GM19240 (cell line): ENCODE measurements around the gene ASPA.

Experiments used
- DNase-seq: peaks from one replicate; pipeline ENCODE4 v3.0.0; 2011; ENCODE audit warnings: low spot score; ENCODE audit not compliant: insufficient read length

The ASPA gene

GRCh38 chr17:3533752-3534151, 58.0 kb downstream of the ASPA start:
- DNase-seq = no peak

DNA sequence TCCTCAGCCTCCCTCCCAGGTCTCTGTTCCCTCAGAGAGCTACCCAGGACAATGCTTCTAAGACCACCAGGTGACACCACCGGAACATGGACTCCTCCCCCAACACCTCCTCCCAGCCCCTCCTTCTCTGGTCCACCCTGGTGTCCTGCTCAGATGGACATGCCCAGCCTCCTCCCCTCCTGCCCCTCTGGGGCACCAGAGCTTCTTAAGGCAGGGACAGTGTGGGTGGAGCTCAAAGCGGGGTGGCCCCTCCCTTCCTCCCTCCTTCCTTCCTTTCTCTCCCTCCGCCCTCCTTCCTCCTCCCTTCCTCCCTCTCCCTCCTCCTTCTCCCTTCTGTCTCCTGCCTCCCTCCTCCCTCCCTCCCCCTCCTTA, 59.1 kb downstream of the ASPA start:
- DNase-seq = peak; percentile 29

- DNase-seq = peak; percentile 80
These were observed 59.6 kb downstream of the ASPA start for GRCh38 chr17:3535253-3535995.

- DNase-seq = no peak
These were observed 60.9 kb downstream of the ASPA start for GRCh38 chr17:3536716-3537115.

DNA sequence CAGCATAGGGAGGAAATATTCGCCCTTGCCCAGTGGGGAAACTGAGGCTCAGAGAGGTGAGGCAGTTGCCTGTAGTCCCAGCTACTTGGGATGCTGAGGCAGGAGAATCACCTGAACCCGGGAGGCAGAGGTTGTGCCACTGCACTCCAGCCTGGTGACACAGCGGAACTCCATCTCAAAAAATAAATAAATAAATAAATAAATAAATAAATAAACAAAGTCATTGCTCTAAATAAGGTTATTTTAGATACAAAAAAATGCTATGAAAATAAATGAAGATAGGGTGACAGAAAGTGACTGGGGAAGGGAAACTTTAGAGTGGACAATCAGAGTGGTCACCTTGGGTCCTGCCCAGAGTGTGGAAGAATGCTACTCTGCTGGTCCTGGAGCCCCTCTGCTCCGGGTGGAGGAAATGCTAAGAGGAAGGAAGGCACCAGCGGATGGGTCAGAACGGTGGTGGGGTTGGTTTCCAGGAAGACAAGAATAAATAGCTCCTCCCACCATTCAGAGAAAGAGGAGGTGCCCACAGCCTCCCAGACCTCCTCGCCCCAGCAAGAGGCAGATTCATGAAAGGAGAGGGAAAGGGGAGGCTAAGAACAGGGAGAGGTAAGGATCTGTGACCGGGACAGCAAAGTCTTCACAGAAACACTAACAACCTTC, 64.2 kb downstream of the ASPA start:
- DNase-seq = no peak

DNA sequence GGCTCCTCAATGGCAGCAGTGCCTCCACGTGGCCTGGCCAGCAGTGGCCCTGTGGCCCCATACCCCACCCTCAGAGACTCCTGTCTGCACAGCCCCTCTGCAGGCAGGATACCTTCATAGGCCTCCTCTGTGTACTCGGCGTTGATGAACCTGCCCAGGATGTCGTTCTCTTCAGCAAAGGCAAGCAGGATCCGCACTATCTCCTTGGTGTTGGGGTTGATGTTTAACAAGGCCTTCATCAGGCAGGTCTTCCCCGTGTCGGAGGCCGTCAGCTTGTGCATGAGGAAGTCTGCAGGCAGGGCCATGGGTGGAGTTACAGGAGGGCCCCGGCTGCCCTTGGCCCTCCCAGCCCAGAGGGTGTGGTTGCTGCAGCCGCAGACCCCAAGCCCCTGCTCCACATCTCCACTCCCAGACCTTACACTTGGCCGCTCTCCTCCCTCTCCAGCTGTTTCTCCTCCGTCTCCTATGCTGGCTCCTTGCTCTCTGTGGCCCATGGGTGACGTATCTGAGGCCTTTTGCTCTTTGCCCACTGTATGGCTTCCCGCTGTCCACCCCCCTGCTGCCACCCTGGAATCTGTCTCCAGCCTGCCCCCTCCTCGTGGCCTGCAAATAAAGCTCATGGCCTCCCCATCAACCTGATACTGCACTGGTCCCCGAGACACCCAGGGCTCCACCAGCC, 66.8 kb downstream of the ASPA start:
- no peak for DNase-seq

- no peak for DNase-seq
These were observed 67.7 kb downstream of the ASPA start for GRCh38 chr17:3543453-3543852.

- DNase-seq = no peak
These were observed 68.6 kb downstream of the ASPA start for GRCh38 chr17:3544365-3544764.

DNA sequence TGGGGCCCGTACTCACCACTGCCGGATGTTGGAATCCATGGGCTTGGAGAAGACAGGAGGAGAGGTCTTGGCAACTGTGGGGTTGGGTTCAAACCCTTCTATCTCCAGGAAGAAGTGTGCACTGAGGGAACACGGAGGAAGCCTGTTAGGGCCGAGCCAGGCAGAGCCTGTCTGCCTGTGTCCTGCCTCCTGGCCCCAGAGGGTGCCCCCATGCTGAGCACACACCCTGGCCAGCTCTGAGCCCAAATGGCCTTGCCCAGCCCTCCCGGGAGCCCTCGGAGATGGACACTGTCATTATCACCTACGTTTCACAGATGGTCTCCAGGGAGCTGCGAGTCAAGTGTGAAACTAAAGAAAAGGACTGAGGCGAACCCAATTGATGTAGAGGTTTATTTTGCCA, 69.4 kb downstream of the ASPA start:
- DNase-seq = no peak

- no peak for DNase-seq
These were observed 70.7 kb downstream of the ASPA start for GRCh38 chr17:3546521-3546920.

- no peak for DNase-seq
These were observed 71.2 kb downstream of the ASPA start for GRCh38 chr17:3546997-3547396.

GRCh38 chr17:3547628-3548027, 71.8 kb downstream of the ASPA start:
- DNase-seq = no peak

- DNase-seq = no peak
These were observed 73.9 kb downstream of the ASPA start for GRCh38 chr17:3549610-3550162.

GRCh38 chr17:3551189-3551588, 75.4 kb downstream of the ASPA start:
- DNase-seq = no peak

DNA sequence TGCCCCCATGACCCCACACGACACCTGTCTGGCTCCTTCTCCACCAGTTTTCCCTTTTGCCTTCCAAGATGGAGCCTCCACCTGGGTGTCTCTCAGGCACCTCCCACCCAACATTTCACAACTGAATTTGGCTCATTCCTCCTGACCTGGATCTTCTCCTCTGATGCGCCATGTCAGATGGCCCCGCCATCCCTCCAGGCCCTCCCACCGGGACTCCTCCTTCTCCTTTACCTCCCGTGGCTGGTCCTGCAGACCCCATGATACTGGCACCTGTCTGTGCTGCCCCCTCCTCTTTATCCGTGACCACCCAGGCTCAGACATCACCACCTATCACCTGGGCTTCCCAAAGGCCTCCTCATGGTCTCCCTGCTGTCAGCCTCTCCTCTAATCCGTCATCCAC, 77.1 kb downstream of the ASPA start:
- DNase-seq = no peak
